GM19372 (cell line): ENCODE measurements around the gene ITGAD.

ENCODE experiments used
- ATAC-seq: cut with Tn5 transposase; IDR thresholded peaks from one replicate; pipeline ENCODE4 v1.9.1; 2021; ENCODE audit warnings: mild to moderate bottlenecking, low read depth, moderate library complexity; ENCODE audit not compliant: unreplicated experiment

ITGAD gene

GRCh38 chr16:31458073-31458843 lies 65.1 kb downstream of the ITGAD start:
- no peak for ATAC-seq

- peak; percentile 63 for ATAC-seq
Observed at GRCh38 chr16:31458844-31459686, 65.9 kb downstream of the ITGAD start, which contains the start of gene ARMC5. ARMC5 (plus strand) TSS chr16:31459501; CDS start chr16:31459525, 24 bp downstream.

- ATAC-seq = peak; percentile 66
Observed at GRCh38 chr16:31459687-31460581, 66.8 kb downstream of the ITGAD start.

- ATAC-seq = no peak
Observed at GRCh38 chr16:31460582-31461002, 67.5 kb downstream of the ITGAD start.

GRCh38 chr16:31461201-31461920 lies 68.2 kb downstream of the ITGAD start:
- no peak for ATAC-seq

GRCh38 chr16:31461921-31462804 lies 69.0 kb downstream of the ITGAD start:
- no peak for ATAC-seq

GRCh38 chr16:31464348-31464769 lies 71.2 kb downstream of the ITGAD start:
- no peak for ATAC-seq

GRCh38 chr16:31464781-31465260 lies 71.7 kb downstream of the ITGAD start:
- ATAC-seq = no peak

GRCh38 chr16:31465788-31466370 lies 72.7 kb downstream of the ITGAD start:
- no peak for ATAC-seq

GRCh38 chr16:31466381-31466841 lies 73.3 kb downstream of the ITGAD start:
- ATAC-seq = no peak

- ATAC-seq = no peak
Observed at GRCh38 chr16:31467151-31467773, 74.1 kb downstream of the ITGAD start.

- no peak for ATAC-seq
Observed at GRCh38 chr16:31467858-31468257, 74.7 kb downstream of the ITGAD start.

- no peak for ATAC-seq
Observed at GRCh38 chr16:31470615-31471014, 77.5 kb downstream of the ITGAD start.

GRCh38 chr16:31471241-31471874 lies 78.2 kb downstream of the ITGAD start:
- ATAC-seq = no peak

- ATAC-seq = no peak
Observed at GRCh38 chr16:31471875-31472708, 79.0 kb downstream of the ITGAD start, which contains the start of gene TGFB1I1. TGFB1I1 (plus strand) TSS chr16:31472152; CDS start chr16:31472189, 37 bp downstream.

GRCh38 chr16:31472709-31473203 lies 79.6 kb downstream of the ITGAD start:
- ATAC-seq = no peak
